Cardiac septum (tissue), 1 donor: ENCODE results near the gene SELENBP1. TPM values are rescaled to one million over a fixed set of nuclear protein-coding genes. Genes with fewer than 3 reads are reported as not detected.

ENCODE experiments used
- DNase-seq: peaks from one replicate; pipeline ENCODE4 v3.0.0-alpha.2; 2020; ENCODE audit warnings: low spot score
- intact Hi-C: fragments of 100-400 bp; cut with DNase I; formaldehyde crosslinking; loops from one replicate; pipeline ENCODE4 v1.14.0; 2022
- total RNA-seq: library from RNA; stranded (reverse); fragmentation: NEBNext Ultra II Directional; extraction: Animal tissue kit (Norgen Biotek cat#: 25700); gene quantifications from one replicate; pipeline ENCODE4 v1.2.1, GENCODE V29; 2021
- donor health status: DM: no; HTN: no; CAD: no.

The SELENBP1 gene
- total RNA-seq, 1 donor from 2014 or later = 21.2 TPM

DNA sequence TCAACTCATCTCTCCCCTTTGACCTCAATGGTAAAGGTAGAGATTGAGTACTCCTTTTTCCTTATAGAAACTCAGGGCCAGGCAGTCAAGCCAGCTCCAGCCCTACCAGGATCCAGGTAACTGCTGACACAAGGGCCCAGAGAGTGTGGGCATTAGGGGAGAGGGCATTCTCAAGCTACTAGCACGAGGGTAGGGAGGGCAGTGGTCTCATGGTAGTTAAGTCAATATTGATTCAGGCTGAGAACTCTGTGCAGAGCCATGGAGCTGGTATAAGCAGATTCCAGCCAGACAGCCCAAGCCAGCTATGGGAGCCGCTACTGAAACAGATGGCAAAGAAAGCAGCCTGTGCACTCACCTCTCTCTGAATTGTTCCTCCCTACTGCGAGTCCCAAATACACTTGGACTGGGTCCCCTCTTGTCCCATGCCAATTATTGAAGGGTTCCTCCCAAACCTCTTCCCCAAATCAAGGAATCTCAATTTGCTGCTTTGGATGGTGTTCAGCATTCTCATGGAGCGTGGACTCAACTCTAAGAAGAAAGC, 48.0 kb downstream of the SELENBP1 start:
- intact Hi-C loops = loop anchor here (10.0 kb wide), 1 partner anchor 290 kb away; the partner anchor contains the start of gene SNX27
- DNase-seq = no peak

DNA sequence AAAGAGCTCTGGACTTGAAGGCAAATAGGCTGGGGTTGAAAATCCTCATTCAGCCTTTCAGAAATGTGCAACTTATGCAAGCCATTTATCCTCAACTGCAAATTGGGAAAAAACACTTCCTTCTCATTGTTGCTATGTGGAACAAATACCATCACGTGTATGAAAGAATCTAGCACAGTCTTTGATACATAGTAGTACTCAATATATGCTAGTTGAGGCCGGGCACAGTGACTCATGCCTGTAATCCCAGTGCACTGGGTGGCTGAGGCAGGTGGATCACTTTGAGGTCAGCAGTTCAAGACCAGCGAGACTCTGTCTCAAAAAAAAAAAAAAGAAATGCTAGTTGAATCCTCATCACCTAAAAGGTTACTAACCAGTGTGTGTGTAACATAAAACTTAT, 53.5 kb downstream of the SELENBP1 start:
- intact Hi-C loops = no loop called here

GRCh38 chr1:151315565-151316235, 56.8 kb downstream of the SELENBP1 start:
- no peak for DNase-seq
- intact Hi-C loops = no loop called here

More for the DNA sequence above, 53.5 kb downstream of the SELENBP1 start:
- no peak for DNase-seq

Other genes with a start within 250 kb of the SELENBP1 start
- 46.5 TPM for gene SEMA6C, start 226.1 kb downstream of the SELENBP1 start, total RNA-seq
- 0.86 TPM for gene TNFAIP8L2, start 216.1 kb downstream of the SELENBP1 start, total RNA-seq
- gene LYSMD1, start 206.8 kb downstream of the SELENBP1 start, total RNA-seq = 12.5 TPM
- 20.7 TPM for gene SCNM1, start 206.6 kb downstream of the SELENBP1 start, total RNA-seq
- not detected for gene TMOD4, start 196.7 kb downstream of the SELENBP1 start, total RNA-seq
- 34.1 TPM for gene VPS72, start 182.5 kb downstream of the SELENBP1 start, total RNA-seq
- gene PIP5K1A, start 174.2 kb downstream of the SELENBP1 start, total RNA-seq = 40.6 TPM
- gene PSMD4, start 118.0 kb downstream of the SELENBP1 start, total RNA-seq = 137 TPM
- 12.8 TPM for gene ZNF687, start 90.4 kb downstream of the SELENBP1 start, total RNA-seq
- gene PI4KB, start 45.3 kb downstream of the SELENBP1 start, total RNA-seq = 47.7 TPM
- 27.2 TPM for gene RFX5, start 25.5 kb downstream of the SELENBP1 start, total RNA-seq
- 186 TPM for gene PSMB4, start 26.9 kb upstream of the SELENBP1 start, total RNA-seq
- 54.4 TPM for gene POGZ, start 86.8 kb upstream of the SELENBP1 start, total RNA-seq
- gene CGN, start 138.7 kb upstream of the SELENBP1 start, total RNA-seq = 0.19 TPM
- gene TUFT1, start 167.6 kb upstream of the SELENBP1 start, total RNA-seq = 4.3 TPM
- gene SNX27, start 239.3 kb upstream of the SELENBP1 start, total RNA-seq = 33.5 TPM